DMS53 (cell line): ENCODE results near the gene MEIOB.
"Not testable (repeated sequence)": the region's sequence is repeated elsewhere in the genome, so short reads cannot be mapped to it uniquely, and the experiment has no call there.

Experiments
- DNase-seq: peaks from one replicate; lab custom pipeline; 2025; lab: John Stamatoyannopoulos, UW

Gene MEIOB

DNA sequence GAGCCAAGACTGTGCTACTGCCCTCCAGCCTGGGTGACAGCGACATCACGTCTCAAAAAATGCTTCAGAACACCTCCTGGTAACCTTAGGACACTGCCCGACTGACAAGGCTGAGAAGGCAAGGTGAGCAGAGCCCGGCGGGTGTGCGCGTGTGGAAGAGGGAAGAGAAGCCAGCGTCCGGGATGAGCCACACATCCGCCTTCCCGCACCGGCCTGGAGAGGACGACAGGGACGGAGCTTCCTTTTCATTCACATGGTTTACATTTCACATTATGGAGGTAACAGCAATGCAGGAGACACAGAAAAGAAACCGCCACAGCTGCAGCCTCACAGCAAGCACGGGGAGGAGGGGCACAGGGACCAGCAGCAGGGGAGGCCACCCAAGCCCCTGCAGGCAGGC lies 61.9 kb downstream of the MEIOB start:
- no peak for DNase-seq

DNA sequence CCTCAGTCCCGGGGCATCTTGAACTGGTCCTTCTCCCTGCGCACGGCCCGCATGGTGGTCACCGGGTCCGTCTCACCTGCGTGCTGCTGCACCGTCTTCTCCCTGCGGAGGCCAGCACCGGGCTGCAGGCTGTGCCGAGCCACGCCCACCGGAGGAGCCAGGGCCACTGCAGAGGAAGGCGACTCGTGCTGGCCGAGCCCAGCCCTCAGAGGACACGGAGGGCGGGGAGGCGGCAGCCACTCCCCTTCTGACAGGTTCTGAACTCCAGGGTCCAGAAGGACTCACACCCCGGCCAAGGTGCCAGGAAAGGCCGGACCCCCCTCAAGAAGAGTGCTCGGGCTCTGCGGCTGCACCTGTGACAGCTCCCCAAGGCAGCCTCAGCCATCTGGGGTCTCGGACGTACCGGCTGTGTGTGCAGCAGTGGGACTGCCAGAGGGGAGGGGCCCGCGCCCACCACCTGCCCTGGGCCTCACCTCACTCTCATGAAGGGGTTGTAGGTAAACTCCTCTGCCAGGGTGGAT lies 62.6 kb downstream of the MEIOB start:
- no peak for DNase-seq

DNA sequence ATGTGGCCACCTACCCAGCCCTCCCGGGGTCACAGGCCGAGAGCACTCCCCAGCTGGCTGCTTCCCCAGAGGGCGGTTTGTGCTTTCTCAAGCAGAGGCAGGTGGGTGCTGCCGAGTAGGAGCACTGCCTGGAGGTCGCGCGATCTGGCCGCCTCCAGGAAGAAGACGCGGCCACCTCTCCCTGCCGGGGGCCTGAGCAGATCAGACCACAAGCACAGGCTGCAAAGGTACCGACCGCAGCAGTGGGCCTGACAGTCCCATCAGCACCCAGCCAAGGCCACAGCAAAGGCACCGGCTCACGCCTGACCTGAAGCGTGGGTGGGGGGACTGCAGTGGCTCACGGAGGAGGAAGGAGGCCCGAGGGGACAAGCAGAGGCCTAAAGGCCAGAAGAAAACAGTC lies 63.3 kb downstream of the MEIOB start:
- no peak for DNase-seq

DNA sequence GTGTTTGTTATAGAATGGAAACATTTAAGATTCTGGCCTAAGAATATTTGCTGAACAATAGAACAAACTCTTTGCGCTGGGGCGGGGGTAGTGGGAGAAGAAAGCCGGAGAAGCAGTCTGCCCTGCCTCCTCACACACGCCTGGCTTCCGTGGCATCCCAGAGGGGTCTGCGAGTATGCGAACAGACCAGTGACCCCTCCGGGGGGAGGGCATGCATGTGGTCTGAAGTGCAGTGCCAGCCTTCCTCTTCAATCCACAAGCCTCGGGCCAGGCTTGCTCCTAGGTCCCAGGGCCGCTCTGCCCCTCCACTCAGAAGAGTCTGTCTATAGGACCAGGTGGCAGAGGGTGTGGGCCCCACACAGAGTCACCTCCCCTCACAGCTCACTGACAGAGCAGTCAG lies 64.3 kb downstream of the MEIOB start:
- no peak for DNase-seq

DNA sequence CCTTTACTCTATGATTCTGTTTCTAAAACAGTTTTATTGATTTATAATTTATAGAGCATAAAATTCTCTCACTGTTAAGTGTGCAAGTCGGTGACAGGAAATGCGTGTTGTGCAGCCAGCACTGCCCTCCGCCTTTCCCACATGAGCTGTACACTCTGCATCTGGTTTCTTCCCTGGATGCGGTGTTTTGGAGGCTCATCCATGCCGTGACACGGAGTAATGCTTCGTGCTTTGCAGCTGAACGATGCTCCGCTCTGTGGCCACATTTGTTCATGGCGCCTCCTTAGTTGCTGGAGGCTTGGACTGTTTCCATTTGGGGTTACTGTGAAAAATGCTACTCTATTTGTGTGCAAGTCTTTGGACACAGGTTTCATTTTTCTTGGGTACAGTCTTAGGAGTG lies 71.3 kb downstream of the MEIOB start:
- no peak for DNase-seq

DNA sequence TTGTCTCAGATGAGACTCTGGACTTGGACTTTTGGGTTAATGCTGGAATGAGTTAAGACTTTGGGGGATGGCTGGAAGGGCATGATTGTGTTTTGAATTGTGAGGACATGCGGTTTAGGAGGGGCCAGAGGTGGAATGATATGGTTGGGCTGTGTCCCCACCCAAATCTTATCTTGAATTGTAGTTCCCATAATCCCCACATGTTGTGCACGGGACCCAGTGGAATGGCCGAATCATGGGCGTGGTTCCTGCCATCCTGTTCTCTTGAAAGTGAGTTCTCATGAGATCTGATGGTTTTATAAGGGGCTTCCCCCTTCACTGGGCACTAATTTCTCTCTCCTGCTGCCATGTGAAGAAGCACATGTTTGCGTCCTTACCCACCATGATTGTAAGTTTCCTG lies 72.7 kb downstream of the MEIOB start:
- not testable (repeated sequence) for DNase-seq

DNA sequence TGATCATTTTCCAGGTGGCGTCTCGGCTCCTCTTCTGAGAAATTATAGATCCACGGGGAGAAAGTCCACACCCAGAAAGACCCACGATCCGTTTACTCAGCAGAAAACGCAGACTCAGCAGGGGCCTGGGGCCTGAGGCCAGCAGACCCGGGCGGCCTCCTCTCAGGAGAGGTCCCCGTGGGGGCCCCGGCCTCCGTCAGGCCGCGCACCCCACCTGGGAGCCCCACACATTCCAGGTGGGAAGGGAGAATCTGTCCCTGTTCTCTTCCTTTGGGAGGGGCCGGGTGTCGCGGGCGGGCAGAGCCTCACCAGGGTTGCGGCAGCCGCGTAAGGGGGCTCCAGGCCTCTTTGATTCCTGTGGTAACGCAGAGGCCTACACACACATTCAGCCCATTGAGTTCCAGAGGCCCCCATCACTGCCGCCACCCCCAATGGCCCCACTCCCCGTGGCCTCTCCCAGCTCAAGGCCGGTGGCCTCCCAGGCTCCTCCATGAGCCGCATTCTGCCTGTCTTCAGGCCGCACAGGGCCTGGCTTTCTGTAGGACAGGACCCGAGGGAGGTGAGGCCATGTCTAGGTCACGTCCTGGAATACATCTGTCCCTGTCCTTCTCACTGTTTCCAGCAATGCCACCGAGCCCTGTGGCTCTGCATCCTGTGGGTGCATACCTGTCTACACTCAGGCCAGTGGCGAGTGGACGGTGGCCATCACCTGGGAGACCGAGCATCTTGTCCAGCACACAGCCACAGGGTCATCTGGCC lies 76.9 kb downstream of the MEIOB start:
- DNase-seq: no peak

DNA sequence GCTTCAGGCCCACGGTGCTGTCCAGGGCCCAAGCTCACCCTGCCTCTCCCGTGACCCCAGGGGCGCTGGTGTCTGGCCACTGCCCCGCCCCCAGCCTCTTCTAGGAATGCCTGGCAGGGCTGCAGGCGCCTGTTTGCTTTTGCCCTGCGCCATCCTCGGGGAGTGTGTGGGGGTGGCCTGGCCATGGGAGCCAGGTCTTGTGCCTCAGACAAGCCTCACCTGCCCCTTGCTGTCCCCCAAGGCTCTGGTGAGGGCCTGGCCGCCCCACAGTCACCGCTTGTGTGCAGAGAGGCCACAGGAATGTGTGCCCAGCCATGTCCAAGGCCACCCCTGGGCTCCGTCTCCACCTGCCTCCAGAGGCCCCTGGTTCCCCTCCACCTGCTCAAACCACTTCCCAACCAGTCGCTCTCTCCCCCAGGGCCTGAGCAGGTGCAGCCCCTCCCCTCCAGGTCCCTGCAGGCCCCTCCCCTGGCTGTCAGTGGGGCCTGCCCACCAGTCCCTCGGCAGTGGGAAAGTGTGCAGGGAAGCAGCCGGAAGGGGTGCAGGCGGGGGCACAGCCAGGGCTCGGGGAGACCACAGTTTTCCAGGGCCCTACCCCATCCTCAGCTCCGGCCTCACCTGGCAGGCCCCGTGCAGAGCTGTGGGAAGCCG lies 77.6 kb downstream of the MEIOB start:
- DNase-seq: peak; percentile 60

DNA sequence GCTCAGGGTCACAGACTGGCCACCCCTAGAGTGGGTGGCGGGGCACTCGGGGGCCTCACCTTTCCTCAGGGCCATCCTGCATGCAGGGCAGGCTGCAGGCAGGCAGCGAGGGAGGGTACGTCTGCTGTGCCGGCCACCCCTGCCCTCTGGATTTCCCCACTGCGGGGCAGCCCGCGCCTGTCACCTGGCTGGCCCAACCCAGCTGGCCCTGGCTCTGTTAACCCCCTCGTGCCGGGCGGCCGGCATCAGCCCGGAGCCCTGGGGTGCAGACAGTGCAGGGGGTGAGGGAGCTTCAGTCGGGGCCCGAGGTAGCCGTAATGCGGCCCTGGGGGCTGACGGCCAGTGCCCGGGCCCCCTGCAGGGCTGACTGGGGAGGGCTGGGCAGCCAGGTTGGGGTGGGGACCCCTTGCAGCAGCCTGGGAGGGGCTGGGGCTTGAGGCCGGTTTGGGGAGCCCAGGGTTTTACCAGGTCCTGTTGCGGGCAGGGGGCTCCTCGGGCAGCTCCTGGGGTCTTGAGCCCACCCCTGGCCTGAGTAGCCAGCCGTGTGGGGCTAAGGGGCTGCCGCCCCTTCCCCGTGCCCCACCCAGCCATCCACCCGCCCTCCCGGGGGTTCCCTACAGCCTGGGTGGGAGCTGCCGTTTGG lies 78.3 kb downstream of the MEIOB start, which contains the start of gene IGFALS:
Gene IGFALS, minus strand, starts transcription at position 128 of the 643 bp plus-strand sequence. Its CDS starts 53 bp downstream, at position 75.
- DNase-seq: peak; percentile 60

DNA sequence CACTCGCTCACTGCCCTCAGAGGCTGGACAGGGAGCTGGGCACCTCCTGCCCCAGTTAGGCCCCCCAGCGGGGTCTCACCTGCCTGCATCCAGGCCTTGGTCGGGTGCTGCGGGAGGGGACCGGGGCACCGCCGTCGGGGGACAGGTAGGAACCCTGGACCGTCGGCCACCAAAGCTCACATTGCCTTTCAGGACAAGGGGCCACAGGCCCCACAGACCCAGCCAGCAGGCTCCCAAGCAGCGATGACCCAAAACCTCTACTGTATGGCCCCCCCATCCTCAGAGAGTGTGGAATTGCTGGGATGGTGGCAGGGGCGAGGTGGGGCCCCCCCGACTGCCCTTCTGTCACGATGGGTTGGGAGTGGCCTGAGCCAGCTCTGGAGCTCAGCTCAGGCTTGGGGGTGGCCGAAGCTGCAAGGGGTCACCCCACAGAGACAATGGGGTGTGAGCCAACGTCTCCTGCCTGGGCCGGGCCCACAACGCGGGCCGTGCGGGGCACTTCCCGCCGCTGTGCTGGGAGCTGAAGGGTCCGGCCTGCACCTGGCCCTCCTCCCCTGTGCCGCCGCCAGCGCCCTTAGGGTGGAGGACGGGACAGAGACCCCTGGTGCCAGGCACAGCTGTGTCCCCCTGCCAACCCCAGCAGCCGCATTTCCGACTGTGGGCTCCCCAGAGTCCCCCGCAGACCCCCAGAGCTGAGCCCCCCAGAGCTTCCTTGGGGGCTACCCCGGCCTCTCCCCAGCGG lies 79.0 kb downstream of the MEIOB start:
- DNase-seq: no peak

DNA sequence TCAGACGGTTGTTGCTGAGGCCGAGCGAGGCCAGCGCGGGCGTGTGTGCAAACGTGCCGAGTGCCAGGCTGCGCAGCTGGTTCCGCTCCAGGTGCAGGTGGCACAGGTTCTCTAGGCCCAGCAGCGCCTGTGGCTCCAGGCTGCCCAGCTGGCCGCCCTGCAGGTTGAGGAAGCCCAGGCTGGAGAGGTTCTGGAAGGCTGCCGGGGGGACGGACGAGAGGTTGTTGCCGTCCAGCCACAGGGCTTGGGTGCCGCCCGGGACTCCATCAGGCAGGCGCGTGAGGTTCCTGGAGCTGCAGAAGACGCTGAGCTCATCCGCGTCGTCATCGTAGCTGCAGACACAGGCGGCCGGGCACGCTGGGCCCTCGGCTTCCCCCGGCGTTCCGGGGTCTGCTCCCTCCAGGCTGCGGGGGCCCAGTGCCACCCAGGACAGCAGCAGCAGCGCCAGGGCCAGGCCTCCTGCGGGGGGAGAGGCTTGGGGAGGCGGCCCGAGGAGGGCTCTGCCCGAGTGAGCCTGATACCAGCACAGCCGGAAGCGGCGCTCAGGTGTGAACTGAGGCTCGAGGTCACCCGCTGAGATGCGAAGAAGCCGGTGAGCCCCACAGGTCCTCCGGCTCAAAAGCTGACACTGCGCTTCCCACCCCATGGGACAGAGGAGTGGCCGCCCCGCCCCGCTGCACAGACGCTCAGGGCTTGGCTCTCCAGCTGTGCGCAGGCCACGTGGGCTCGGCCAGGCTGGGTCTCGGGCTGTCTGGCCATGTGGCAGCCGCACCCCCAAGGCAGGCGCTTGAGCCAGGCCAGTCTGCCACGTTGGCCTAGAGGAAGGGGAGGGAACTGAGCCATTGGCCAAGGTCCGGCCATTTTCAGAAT lies 79.8 kb downstream of the MEIOB start:
- no peak for DNase-seq

DNA sequence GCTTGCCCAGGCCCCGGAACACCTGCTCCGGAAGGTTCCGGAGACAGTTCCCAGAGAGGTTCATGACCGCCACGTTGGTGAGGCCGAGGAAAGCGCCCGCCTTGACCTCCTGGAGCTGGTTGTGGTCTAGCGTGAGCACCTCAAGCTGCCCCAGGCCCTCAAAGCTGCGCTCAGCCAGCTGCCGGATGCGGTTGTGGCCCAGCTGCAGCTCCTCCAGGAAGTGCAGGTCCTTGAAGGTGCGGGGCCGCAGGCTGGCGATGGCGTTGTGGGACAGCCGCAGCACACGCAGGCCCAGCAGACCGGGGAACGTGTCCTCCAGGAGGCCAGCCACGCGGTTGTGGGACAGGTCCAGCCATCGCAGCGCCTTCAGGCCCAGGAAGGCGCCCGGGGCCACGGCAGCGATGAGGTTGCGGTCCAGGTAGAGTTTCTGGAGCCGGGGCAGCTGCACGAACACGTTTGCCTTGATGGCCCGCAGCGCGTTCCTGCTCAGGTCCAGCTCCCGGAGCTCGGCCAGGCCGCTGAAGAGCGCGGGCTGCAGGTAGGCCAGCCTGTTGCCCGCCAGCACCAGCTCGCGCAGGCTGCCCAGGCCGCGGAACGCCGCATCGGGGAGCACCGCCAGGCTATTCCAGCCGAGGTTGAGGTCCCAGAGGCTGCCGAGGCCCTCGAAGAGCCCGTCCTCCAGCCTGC lies 80.6 kb downstream of the MEIOB start:
- DNase-seq: no peak

DNA sequence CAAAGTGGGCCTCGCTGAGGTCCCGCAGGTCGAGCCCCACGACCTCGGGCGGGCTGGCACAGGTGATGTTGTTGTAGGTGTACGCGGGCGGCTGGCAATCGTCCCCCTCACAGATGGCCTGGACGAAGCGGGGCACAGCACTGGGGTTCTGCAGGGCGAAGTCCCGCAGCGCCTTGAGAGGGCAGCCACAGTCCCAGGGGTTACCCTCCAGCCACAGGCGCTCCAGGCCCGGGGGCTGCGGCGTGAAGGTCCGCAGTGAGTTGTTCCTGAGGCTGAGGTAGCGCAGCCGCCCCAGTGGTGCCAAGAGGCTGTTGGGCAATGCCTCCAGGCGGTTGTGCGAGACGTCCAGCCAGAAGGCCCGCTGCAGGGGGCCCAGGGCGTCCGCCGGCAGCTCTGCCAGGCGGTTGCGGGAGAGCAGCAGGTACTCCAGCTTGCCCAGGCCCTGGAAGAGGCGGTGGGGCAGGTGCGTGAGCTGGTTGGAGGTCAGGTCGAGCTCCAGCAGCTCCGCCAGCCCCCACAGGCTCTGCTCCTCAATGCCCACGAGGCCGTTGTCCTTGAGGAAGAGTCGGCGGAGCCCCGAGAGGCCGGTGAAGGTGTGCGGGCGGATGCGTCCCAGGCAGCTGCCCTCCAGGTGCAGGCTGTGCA lies 81.2 kb downstream of the MEIOB start:
- no peak for DNase-seq

DNA sequence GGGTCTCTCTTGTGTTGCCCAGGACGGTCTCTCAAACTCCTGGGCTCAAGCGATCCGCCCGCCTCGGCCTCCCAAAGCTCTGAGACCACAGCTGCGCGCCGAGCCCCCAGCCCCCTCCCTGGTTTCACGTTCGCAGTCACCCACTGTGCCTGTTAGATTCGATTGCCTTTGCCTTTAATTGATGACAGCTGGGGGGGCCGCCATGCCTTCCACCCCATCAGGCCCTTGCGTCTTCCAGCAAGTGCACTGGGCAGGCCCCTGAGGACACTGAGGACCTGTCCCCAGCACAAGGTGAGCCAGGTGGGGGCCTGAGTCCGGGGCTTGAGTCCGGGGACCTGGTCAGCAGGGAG lies 81.7 kb downstream of the MEIOB start:
- DNase-seq: no peak

DNA sequence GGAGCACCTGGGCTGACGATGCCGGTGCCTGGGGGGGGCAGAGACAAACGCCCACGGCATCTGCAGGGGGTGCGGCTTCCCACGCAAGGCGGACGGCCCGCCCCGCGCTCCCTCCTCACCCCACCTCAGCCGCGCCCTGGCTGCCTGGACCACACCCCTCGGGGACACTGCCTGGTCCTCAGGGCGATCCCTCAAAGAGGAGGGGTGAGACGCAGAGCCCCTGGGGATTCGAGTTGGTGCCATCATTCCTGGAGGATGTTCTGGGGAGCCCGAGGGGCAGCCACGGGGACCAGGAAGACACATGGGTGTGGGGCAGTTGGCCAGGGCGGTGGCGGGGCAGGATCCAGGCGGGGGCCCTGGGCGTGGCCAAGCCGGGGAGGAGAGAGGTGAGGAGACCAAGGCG lies 82.3 kb downstream of the MEIOB start:
- DNase-seq: no peak

DNA sequence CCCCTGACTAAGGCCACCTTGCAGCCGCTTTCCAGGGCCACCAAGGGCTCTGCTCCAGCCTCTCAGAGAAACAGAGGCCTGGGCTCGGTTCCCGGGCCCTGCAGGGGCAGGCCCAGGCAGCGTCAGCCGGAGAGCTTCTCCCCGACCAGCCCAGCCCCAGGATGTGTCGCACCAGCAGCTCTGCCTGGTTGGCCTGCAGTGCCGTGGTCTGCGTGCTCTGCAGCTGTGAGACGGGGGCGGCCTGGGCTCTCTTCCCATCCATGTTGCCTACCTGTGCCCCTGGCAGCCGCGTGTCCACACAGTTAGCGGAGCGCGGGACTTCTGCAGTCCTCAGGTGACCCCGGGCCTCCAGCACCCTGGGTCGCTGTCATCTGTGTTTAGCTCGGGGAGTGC lies 83.3 kb downstream of the MEIOB start:
- no peak for DNase-seq

DNA sequence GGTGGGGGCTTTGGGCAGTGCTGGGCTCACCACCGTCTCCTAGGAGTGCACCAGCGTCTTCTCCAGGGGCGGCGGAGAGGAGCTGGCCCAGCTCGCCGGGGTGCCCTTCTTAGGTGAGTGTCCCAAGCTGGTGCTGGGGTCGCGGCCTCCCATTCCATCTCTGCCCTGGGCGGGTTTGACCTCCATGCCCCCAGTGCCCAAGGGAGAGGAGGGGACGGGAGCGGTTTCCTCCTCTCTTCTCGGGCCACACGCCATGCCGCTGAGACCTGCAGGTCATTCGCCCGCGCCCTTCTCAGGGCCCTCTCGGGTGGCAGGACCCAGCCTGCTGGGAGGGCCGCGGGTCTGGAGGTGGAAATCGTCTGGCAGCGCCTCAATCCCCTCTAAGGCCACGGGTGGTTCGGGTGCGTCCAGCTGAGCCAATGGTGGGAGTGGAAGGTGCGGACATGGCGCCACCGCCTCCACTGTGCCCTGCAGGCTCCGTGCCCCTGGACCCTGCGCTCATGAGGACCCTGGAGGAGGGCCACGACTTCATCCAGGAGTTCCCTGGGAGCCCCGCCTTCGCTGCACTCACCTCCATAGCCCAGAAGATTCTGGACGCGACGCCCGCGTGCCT lies 83.8 kb downstream of the MEIOB start:
- DNase-seq: no peak

DNA sequence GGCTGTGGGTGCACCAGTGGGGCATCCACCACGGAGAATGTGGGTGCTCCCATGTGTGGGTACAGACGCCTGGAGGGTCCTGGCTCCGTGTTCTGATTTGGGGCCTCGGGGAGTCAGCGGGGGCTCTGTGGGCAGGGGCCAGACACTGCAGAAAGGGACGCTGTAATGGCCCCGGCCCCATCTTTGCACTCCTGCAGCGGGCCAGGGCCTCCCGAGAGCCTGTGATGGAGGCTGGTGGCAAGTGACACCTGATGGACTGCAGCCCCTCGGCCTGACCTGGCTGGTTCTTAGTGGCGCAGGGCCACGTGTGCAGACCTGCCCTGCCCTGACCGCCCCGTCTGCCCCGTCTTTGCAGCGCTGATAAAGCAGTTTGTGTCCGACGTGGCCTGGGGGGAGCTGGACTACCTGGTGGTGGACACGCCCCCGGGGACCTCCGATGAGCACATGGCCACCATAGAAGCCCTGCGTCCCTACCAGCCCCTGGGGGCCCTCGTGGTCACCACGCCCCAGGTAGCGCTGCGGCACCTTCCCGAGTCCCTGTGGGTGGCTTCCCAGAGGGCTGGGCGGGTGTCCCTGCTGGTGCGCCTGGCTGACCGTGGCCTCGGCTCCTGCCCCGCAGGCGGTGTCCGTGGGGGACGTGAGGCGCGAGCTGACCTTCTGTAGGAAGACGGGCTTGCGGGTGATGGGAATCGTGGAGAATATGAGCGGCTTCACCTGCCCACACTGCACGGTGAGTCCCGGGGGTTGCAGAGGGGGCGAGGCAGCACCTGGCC lies 84.5 kb downstream of the MEIOB start:
- DNase-seq: no peak

DNA sequence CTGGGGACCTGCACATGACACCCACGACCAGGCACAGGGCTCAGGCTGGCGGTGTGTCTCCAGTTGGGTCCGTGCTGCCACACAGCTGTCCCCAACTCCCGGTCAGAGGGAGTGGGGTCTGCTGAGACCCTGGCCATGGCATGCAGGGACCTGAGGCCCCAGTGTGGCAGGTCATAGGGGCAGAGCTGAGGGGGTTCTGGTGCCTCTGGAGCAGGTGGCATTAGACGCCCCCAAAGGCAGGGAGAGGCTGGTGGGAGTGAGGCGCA lies 85.0 kb downstream of the MEIOB start:
- no peak for DNase-seq
